M059J (cell line): ENCODE data around the gene COBL. TPM values are rescaled to one million over a fixed set of nuclear protein-coding genes. Genes with fewer than 3 reads are reported as not detected.

ENCODE experiments used
- DNase-seq: peaks from one replicate; pipeline ENCODE4 v3.0.0-alpha.2; 2012; ENCODE audit warnings: low read depth
- total RNA-seq: library from RNA; depleted of rRNA; stranded (reverse); fragments of >200 nt; shearing (Covaris generic); gene quantifications from 2 replicates; pipeline ENCODE4 v1.2.3, GENCODE V29; 2014

The COBL gene
- total RNA-seq, 1 experiment from 2014 or later, result 0.10 TPM

DNA sequence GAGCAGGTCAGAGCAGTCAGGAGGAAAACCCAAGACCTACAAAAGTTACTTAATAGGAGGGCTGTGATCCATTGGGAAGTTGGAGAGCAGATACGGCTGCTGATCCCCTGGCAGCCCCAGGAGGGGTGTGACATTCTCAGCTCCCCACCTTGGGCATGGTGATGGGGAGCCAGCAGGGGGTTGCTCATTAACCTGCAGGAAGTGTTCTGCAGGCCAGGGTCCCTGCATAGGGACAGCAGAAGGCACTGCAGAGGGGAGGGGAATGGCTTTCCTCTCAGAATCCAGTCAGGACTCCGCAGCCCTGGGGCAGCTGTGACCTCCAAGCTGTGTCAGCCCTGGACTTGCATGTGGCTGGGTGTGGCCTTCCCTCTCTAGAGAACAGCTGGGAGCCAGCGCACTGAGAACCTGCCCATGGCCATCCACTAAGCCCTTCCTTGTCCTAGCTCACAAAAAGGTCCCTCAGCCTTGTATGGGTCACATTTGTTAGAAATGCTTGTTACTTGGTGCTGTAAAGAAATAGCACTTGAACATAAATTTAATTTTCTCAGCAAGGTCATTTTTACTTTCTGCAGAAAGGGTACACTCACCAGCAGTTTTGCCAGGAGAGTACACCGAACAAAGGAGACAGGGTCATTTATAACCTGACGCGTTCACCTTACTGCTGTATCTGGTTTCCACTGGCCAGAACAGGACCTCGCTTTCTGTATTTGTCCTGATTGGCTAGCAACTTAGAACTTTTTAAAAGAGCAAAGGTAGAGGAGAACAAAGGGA, 169.6 kb downstream of the COBL start:
- no peak for DNase-seq

GRCh38 chr7:51144178-51144577, 172.4 kb downstream of the COBL start:
- no peak for DNase-seq

DNA sequence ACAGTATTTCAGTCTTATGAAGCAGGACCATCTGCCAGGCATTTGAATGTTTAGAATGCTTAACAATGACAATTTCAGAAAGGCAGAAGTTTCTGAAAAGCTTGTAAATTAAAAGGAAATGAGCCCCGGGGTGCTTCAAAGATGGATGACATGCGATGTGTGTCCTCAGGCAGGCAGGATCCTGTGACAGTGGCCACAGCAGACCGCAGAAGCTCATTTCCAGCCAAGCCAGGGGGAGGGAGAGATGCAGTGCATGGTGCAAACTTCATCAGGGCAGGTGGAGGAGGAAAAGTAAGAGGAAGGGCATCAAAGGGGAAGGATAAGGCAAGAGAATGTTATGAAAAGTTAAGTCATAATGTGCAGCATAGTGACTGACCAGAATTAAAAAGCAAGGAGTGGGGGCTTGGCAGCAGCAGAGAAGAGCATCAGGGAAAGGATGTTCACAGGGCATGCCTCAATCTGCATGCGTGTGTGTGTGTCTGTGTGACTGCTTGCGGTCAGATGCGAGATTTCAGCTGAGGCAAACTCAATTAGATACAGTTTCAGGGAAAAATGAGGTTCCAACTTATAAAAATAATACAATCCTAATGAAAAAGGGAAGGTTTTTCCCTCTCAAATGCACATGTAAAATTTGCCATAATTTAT, 173.7 kb downstream of the COBL start:
- peak; percentile 32 for DNase-seq

DNA sequence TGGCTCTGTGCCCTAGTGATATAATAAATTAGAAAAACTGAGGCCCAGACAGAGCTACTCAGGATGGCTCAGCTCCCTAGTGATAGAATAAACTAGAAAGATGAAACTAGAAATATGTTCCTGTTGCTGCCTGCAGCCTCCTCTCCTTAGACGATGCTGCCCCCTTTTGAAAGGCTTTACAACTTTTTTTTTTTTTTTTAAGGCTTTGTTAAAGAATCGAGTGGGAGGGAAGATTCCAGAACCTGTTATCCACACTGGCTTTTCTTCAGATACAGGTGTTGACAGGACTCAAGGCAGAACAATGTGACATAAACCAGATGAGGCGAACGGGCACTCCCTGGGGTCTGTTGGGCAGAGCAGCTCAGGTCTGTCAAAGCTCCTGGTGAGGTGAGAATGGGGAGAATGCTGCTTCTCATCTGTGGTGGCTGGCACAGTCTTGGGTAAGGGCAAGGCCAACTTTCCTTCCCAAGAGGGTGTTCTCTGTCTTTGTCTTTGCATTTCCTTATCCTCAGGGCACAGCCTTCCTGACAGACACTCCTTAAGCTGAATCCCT, 175.1 kb downstream of the COBL start:
- peak; percentile 58 for DNase-seq

- DNase-seq, result no peak
Observed at GRCh38 chr7:51140199-51141164, 176.1 kb downstream of the COBL start.

- peak; percentile 70 for DNase-seq
Observed at GRCh38 chr7:51139796-51140195, 176.8 kb downstream of the COBL start.

GRCh38 chr7:51138123-51139085, 178.2 kb downstream of the COBL start:
- no peak for DNase-seq

DNA sequence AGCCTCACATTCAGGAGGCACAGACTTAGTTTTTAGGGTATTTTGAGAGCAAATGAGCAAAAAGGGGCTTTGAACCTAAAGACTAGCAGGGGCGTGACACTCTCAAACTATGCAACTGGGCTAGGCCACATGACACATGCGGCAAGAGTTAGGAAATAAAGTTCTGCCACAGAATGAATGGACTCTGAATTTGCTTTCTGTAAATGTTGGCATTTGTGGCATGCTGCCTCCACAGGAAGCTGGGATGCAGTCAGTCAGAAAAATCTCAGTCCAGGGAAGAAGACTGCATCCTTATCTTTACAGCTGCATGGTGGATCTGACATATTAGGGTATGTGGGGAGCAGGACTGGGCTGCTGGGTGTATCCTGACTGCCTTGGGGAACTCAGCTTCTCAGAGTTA, 181.0 kb downstream of the COBL start:
- DNase-seq, result no peak

DNA sequence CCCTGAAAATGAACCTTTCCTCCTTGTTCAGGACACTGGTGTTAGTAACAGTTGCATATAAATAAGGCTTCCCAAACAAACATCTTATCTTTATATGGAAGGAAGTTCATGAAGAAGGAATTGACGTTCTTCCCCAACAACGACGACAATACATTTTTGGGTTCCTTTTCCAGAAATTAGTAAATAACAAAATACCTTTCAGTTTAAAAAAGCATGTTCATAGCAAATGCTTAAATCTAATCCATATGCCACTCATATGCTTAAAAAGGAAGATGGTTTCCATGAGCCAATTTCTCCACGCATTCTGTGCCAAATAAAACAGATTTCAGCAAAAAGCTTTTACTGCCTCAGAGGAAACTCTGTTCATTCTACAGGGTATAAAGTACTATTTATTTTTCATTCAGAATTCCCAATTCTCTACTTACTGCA, 182.6 kb downstream of the COBL start:
- no peak for DNase-seq

- DNase-seq, result no peak
Observed at GRCh38 chr7:51132661-51133060, 183.9 kb downstream of the COBL start.

DNA sequence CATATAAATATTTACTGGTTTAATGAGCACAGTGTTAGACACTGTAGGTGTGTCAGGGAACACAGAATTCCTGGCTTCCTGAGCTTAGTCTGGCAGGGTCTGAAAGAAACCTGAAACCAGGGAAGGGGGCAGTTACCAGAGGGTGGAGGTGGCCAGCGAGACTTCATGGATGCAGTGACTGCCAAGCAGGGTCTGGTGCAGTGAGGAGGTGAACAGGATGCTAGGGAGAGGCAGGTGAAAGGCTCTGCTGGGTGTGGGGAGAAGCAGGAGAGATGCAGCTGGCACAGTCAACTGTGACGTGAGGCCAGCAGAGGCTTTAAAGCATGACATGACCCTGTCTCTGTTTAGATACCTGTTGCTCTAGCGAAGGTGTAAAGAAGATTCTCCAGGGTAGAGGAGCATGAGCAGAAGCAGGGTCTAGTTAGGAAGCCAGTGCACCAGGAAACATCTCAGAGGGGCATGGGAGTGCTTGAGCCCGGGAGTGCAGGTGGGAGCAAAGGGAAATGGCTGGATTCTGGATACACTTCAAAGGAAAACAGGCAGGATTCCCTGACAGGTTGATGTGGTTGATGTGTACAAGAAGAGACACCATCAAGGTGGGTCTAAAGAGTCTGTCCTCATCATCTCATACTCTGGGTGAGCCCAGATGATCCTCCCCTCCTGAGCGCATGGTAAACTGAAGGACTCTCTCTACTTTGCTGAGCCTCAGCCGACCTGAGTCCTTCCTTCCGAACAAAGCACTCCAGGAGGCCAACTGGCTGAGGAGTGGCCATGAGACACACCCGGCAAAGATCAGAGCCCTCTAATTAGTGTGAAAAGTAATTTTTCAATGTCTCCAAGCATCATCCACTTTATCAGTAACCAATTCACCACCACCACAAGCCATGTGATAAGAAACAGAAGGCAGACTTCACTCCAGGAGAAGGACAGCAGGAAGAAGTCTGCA, 186.8 kb downstream of the COBL start:
- no peak for DNase-seq

GRCh38 chr7:51128545-51129435, 187.8 kb downstream of the COBL start:
- DNase-seq, result no peak

DNA sequence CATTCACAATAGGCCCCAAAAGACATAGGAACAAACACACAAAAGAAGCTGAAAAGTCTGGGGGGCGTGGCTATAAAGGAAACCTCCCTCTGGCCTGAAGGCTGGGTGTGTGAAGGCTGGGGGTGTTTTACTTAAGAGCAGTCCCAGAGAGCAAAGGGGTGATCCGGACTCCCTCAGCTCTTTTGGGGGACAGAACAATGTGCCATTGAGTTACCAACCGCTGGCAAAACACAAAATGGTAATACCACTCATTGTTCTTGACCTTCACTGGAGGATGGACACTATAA, 189.0 kb downstream of the COBL start:
- no peak for DNase-seq

DNA sequence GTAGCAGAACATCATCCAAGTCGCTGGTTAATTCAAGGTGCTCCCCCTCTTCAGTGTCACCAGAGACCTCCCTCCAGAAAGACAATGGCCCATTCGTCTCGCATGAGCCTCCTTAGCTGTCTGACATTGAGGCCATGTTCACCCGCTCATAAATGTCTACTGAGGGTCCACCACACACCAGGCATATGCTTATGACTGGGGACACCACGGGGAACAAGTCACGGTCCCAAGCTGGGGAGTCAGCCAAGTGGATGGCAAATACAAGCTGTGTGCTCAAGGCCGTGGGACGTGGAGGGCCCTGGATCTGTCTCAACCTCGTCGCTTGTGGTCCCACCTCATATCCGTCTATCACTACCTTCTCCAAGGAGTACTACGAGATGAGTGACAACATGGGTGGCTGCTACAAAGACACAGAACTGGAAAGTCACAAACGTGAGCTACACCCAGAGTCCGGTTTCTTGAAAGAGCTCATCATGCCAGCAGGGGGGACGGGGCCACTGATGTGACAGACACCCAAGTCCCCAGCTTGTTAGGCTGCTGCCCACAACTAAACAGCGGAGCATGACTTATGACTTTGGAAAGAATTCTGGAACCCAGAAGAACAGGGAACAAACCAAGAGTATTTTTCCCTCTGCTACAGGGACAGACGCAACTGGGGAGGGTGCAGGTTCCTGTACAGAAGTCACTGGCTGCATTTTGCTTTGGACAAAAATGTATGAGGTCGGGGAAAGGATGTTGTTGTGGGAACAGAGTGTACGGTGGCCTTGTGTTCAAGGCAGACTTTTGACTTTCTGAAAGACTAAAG, 189.6 kb downstream of the COBL start:
- DNase-seq, result no peak

- no peak for DNase-seq
Observed at GRCh38 chr7:51126324-51126723, 190.3 kb downstream of the COBL start.

DNA sequence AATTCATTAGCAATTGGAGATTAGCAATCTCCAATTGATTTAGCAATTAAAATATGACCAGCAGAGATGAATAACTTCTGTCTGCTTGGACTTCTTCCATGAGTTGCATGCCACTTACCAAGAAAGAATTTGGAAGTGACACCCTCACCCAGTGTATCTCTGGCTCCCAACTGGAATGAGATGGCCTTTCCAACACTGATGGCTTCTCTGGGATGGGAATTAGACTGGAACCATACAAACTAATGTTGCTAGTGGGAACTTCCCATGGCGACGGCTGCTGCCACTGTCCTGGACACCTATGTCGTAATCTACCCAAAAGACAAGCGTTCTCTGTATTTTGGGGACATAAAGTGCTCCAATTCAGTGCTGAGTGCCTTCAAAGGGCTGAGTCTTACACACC, 192.3 kb downstream of the COBL start:
- DNase-seq, result no peak

- DNase-seq, result peak; percentile 98
Observed at GRCh38 chr7:51123322-51124019, 193.1 kb downstream of the COBL start.
